ENCODE data around the gene CASK. TPM values are rescaled to one million over a fixed set of nuclear protein-coding genes. Genes with fewer than 3 reads are reported as not detected.

CASK gene
- total RNA-seq, 1 donor from 2014 or later = 33.7 TPM

- Histone ChIP-seq H3K9me3 (no peaks in the 10 kb centered on the region), H3K4me3 (no peak overlapping the region), H3K36me3 (no peaks in the 10 kb centered on the region), H3K4me1 (no peaks in the 10 kb centered on the region), H3K27ac (no peak overlapping the region), H3K27me3 (no peaks in the 10 kb centered on the region)
- intact Hi-C loops (cut with DNase I) = no loop called here
- TF ChIP-seq, protein P1, sequence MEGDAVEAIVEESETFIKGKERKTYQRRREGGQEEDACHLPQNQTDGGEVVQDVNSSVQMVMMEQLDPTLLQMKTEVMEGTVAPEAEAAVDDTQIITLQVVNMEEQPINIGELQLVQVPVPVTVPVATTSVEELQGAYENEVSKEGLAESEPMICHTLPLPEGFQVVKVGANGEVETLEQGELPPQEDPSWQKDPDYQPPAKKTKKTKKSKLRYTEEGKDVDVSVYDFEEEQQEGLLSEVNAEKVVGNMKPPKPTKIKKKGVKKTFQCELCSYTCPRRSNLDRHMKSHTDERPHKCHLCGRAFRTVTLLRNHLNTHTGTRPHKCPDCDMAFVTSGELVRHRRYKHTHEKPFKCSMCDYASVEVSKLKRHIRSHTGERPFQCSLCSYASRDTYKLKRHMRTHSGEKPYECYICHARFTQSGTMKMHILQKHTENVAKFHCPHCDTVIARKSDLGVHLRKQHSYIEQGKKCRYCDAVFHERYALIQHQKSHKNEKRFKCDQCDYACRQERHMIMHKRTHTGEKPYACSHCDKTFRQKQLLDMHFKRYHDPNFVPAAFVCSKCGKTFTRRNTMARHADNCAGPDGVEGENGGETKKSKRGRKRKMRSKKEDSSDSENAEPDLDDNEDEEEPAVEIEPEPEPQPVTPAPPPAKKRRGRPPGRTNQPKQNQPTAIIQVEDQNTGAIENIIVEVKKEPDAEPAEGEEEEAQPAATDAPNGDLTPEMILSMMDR (IDR thresholded peaks at IDR 0.05) = no peak
- DNase-seq (ENCODE audit: low spot score in 2 of 2) = no peak
Observed at GRCh38 chrX:41933546-41933945, 10.2 kb upstream of the CASK start.

- intact Hi-C loops (cut with DNase I) = no loop called here
- no peaks in the 10 kb centered on the region for H3K36me3 ChIP-seq
- no peak overlapping the region for H3K27ac ChIP-seq
- H3K4me1 ChIP-seq = no peaks in the 10 kb centered on the region
- DNase-seq (ENCODE audit: low spot score in 2 of 2) = no peak
- TF ChIP-seq, protein P1 (IDR thresholded peaks at IDR 0.05) = no peak
- H3K27me3 ChIP-seq = no peaks in the 10 kb centered on the region
- H3K9me3 ChIP-seq = no peaks in the 10 kb centered on the region
- H3K4me3 ChIP-seq = no peak overlapping the region
Observed at GRCh38 chrX:41932885-41933284, 9.5 kb upstream of the CASK start.

- intact Hi-C loops (cut with DNase I) = no loop called here
- H3K36me3 ChIP-seq = no peaks in the 10 kb centered on the region
- H3K27me3 ChIP-seq = no peaks in the 10 kb centered on the region
- H3K9me3 ChIP-seq = no peaks in the 10 kb centered on the region
- TF ChIP-seq, protein P1 (IDR thresholded peaks at IDR 0.05) = no peak
- H3K4me3 ChIP-seq = no peak overlapping the region
- no peak overlapping the region for H3K27ac ChIP-seq
- no peaks in the 10 kb centered on the region for H3K4me1 ChIP-seq
- no peak for DNase-seq (ENCODE audit: low spot score in 2 of 2)
Observed at GRCh38 chrX:41931591-41931990, 8.2 kb upstream of the CASK start.

GRCh38 chrX:41923978-41924683 lies 777 bp upstream of the CASK start:
- H3K36me3 ChIP-seq = no peaks in the 10 kb centered on the region
- H3K9me3 ChIP-seq = no peaks in the 10 kb centered on the region
- H3K4me1 ChIP-seq = no peaks in the 10 kb centered on the region
- no peaks in the 10 kb centered on the region for H3K27me3 ChIP-seq
- H3K4me3 ChIP-seq = peak overlapping the region; percentile 59 to 78
- TF ChIP-seq, protein P1 (IDR thresholded peaks at IDR 0.05) = no peak
- intact Hi-C loops (cut with DNase I) = loop anchor here (10.0 kb wide), 4 partner anchors 99 to 821 kb away; no protein-coding TSS in a partner anchor
- no peak for DNase-seq (ENCODE audit: low spot score in 2 of 2)
- peak overlapping the region; percentile 79 to 84 for H3K27ac ChIP-seq

DNA sequence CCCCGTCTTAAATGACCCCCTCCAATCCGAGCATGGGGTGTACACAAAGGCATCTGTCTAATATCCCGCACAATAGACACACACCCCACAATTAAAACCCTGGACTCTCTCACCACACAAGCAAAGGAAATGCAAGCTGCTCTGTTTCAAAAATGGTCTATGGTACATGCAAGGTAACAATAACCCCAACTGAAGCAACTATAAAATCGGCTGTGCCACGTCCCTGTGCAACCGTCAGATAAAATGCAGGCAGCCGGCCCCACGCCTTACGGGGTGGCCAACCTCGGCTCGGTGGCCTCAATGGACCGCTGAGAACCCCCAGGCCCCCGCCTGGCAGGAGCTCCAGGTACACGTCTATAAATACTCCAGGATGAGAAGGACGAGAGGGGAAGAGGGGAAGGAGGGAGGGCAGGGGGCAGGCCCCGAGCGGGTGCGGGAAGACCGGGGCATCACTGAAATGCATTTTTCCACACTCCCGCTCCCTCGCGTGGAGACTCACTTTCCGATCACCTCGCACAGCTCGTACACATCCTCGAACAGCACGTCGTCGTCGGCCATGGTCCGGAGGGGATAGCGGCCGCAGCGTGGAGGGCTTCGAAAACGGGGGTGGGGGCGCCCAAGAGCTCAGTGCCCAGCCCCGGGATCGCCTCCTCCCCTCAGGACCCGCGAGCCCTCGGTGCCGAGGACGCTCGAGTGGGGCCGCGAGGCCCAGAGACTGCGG lies 763 bp downstream of the CASK start:
- H3K4me3 ChIP-seq = peak overlapping the region; percentile 59 to 78
- TF ChIP-seq, protein P1 (IDR thresholded peaks at IDR 0.05) = no peak
- intact Hi-C loops (cut with DNase I) = loop anchor here (10.0 kb wide), 4 partner anchors 98 to 822 kb away; no protein-coding TSS in a partner anchor
- DNase-seq (ENCODE audit: low spot score in 2 of 2) = peak in 1 of 2 donors; percentile 65
- no peaks in the 10 kb centered on the region for H3K4me1 ChIP-seq
- H3K27ac ChIP-seq = peak overlapping the region; percentile 84 to 88
- no peaks in the 10 kb centered on the region for H3K27me3 ChIP-seq
- H3K36me3 ChIP-seq = no peaks in the 10 kb centered on the region
- no peaks in the 10 kb centered on the region for H3K9me3 ChIP-seq

Measured in ascending aorta (tissue), 2 donors.